GM19452 (cell line): ENCODE data around the gene EVC.
"Not testable (repeated sequence)": the region's sequence is repeated elsewhere in the genome, so short reads cannot be mapped to it uniquely, and the experiment has no call there.

ENCODE experiments used
- ATAC-seq: cut with Tn5 transposase; IDR thresholded peaks from one replicate; pipeline ENCODE4 v1.9.1; 2021; ENCODE audit not compliant: unreplicated experiment

The EVC gene

GRCh38 chr4:5707778-5708448 lies 3.1 kb upstream of the EVC start:
- no peak for ATAC-seq

- no peak for ATAC-seq
These were observed 2.4 kb upstream of the EVC start, which contains the start of gene EVC2 for GRCh38 chr4:5708449-5709206. Gene EVC2 (minus strand): TSS chr4:5708559. CDS start chr4:5708513, 46 bp downstream.

- no peak for ATAC-seq
These were observed 1.8 kb upstream of the EVC start for GRCh38 chr4:5709207-5709575.

GRCh38 chr4:5710065-5710960 lies 688 bp upstream of the EVC start:
- no peak for ATAC-seq

GRCh38 chr4:5711479-5712184 lies 631 bp downstream of the EVC start:
- ATAC-seq, result no peak

GRCh38 chr4:5712517-5712916 lies 1.5 kb downstream of the EVC start:
- ATAC-seq, result no peak

- no peak for ATAC-seq
These were observed 1.9 kb downstream of the EVC start for GRCh38 chr4:5712931-5713330.

GRCh38 chr4:5713861-5714260 lies 2.9 kb downstream of the EVC start:
- ATAC-seq, result no peak

GRCh38 chr4:5715357-5715756 lies 4.4 kb downstream of the EVC start:
- no peak for ATAC-seq

- no peak for ATAC-seq
These were observed 5.4 kb downstream of the EVC start for GRCh38 chr4:5716391-5716790.

- ATAC-seq, result no peak
These were observed 6.6 kb downstream of the EVC start for GRCh38 chr4:5717449-5718158.

GRCh38 chr4:5718411-5718810 lies 7.4 kb downstream of the EVC start:
- ATAC-seq, result no peak

GRCh38 chr4:5719350-5720055 lies 8.5 kb downstream of the EVC start:
- ATAC-seq, result no peak

GRCh38 chr4:5720157-5720850 lies 9.3 kb downstream of the EVC start:
- no peak for ATAC-seq

- no peak for ATAC-seq
These were observed 10.0 kb downstream of the EVC start for GRCh38 chr4:5720980-5721379.

- ATAC-seq, result no peak
These were observed 10.9 kb downstream of the EVC start for GRCh38 chr4:5721923-5722322.

GRCh38 chr4:5722328-5722727 lies 11.3 kb downstream of the EVC start:
- ATAC-seq, result no peak

- no peak for ATAC-seq
These were observed 13.4 kb downstream of the EVC start for GRCh38 chr4:5724377-5724776.

GRCh38 chr4:5728412-5728811 lies 17.4 kb downstream of the EVC start:
- ATAC-seq, result not testable (repeated sequence)
